Ovary (tissue), 3 donors: ENCODE results near the gene SAE1.

Experiments used
- CTCF ChIP-seq, 3 donors: fragments of 450-650 bp in 2 of 3; fragments of 200-600 bp in 1 of 3; IDR thresholded peaks; one replicate each; pipeline versions ENCODE4 v1.5.1 to v1.8.0; 2016 to 2022; ENCODE audit warnings: antibody characterized with exemption in 3 of 3, mild to moderate bottlenecking in 1 of 3
- POLR2A ChIP-seq: fragments of 450-650 bp; IDR thresholded peaks from one replicate; pipeline ENCODE4 v1.6.1; 2017; ENCODE audit warnings: antibody characterized with exemption, mild to moderate bottlenecking, moderate library complexity
- donor health status: DM: no; HTN: no; CAD: no.

DNA sequence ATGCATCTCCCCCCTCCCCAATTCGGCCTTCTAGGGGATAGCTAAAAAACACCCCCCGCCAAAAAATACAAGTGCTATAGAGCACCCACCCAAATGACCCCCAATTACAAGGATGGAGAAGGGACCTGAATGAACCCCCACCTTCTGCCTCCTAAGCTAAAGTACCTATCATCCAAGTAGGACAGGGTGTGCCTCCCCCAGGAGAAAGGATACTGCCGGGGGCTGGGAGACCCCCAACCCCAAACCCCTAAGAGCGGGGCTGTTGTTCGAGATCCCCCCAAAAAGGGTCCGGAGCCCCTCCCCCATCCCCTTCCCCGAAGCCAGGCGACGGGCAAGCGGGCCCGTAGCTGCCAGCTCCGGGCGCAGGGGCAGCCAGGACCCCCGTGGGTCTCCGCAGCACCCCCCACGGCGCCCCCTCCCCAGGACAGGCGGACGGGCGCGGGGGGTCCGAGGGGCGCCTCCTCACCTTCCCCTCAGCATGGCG is 18.9 kb upstream of the SAE1 start:
- TF ChIP-seq POLR2A (no peak), CTCF (IDR thresholded peaks at IDR 0.05) (no peak)
